H1 (cell line): ENCODE data around the gene PPP3CB. TPM values are rescaled to one million over a fixed set of nuclear protein-coding genes. Genes with fewer than 3 reads are reported as not detected.

ENCODE experiments used
- CTCF ChIA-PET: fragments of 300-600 bp; sonication (Branson Sonifier 250); formaldehyde crosslinking; loops from one replicate; lab custom pipeline; 2021; ENCODE audit not compliant: partially characterized antibody; lab: Charles Lee
- POLR2A ChIA-PET: fragments of 300-600 bp; sonication (Branson Sonifier 250); formaldehyde crosslinking; loops from one replicate; lab custom pipeline; 2021; ENCODE audit warnings: inconsistent platforms; ENCODE audit not compliant: partially characterized antibody; lab: Charles Lee
- DNase-seq, 2 experiments: peaks; one replicate each; pipeline versions ENCODE4 v3.0.0 to v3.0.0-alpha.2; 2010 to 2022; ENCODE audit warnings: low spot score in 2 of 2, low read depth in 1 of 2, mixed read lengths in 1 of 2
- FAIRE-seq: peaks from 2 replicates; lab custom pipeline; 2011; peaks lifted over from hg19 to GRCh38; lab: Jason Lieb, UNC
- H2AFZ ChIP-seq: 2 replicates; pipeline ENCODE4 v1.8.1; 2012; ENCODE audit warnings: low read length, inconsistent platforms
- H2AK5ac ChIP-seq: 2 replicates; pipeline ENCODE4 v1.6.1; 2013; ENCODE audit warnings: low read depth, low read length
- H2BK120ac ChIP-seq: replicated peaks from 2 replicates; pipeline ENCODE3; 2013; ENCODE audit warnings: low read depth, low read length, inconsistent platforms
- H2BK12ac ChIP-seq: 2 replicates; pipeline ENCODE4 v1.6.1; 2013; ENCODE audit warnings: low read depth, low read length
- H2BK15ac ChIP-seq: 2 replicates; pipeline ENCODE4 v1.6.1; 2013; ENCODE audit warnings: low read length
- H2BK20ac ChIP-seq: 2 replicates; pipeline ENCODE4 v1.6.1; 2013; ENCODE audit warnings: low read length
- H2BK5ac ChIP-seq: 2 replicates; pipeline ENCODE4 v1.6.1; 2013; ENCODE audit warnings: low read depth, low read length
- H3K14ac ChIP-seq: 2 replicates; pipeline ENCODE4 v1.6.1; 2013; ENCODE audit warnings: inconsistent platforms; ENCODE audit not compliant: insufficient read length
- H3K18ac ChIP-seq: 2 replicates; pipeline ENCODE4 v1.6.1; 2013; ENCODE audit warnings: low read length; ENCODE audit errors: extremely low read depth
- H3K23ac ChIP-seq: 2 replicates; pipeline ENCODE4 v1.6.1; 2013; ENCODE audit warnings: inconsistent platforms; ENCODE audit not compliant: insufficient read length
- H3K23me2 ChIP-seq: 2 replicates; pipeline ENCODE4 v1.6.1; 2013; ENCODE audit warnings: low read depth, low read length
- H3K27ac ChIP-seq: 2 replicates; pipeline ENCODE4 v1.6.1; 2011; ENCODE audit warnings: low read depth, low read length, inconsistent platforms
- H3K27me3 ChIP-seq, 4 experiments: replicated peaks in 1 of 4; 1 replicate in 1 of 4; 2 replicates in 3 of 4; pipeline versions ENCODE4 v1.6.1 to v1.8.1; 2011 to 2013; ENCODE audit warnings: low read length in 3 of 4, mild to moderate bottlenecking in 3 of 4, inconsistent platforms in 2 of 4, mixed read lengths in 2 of 4, moderate library complexity in 1 of 4; ENCODE audit not compliant: control insufficient read depth in 3 of 4, insufficient read depth in 3 of 4; ENCODE audit errors: extremely low read depth in 1 of 4
- H3K36me3 ChIP-seq, 4 experiments: 2 replicates each; pipeline versions ENCODE4 v1.6.1 to v1.8.1; 2011 to 2013; ENCODE audit warnings: mild to moderate bottlenecking in 4 of 4, low read length in 3 of 4, moderate library complexity in 2 of 4, control low read depth in 1 of 4, inconsistent platforms in 1 of 4; ENCODE audit not compliant: insufficient read depth in 4 of 4, control insufficient read depth in 2 of 4
- H3K4ac ChIP-seq: replicated peaks from 2 replicates; pipeline ENCODE3; 2013; ENCODE audit warnings: low read length, low read depth, mixed read lengths, inconsistent platforms; ENCODE audit not compliant: insufficient read length
- H3K4me1 ChIP-seq, 4 experiments: replicated peaks in 1 of 4; 1 replicate in 1 of 4; 2 replicates in 3 of 4; pipeline versions ENCODE4 v1.6.1 to v1.8.1; 2011 to 2013; ENCODE audit warnings: low read length in 3 of 4, inconsistent platforms in 2 of 4, mixed read lengths in 1 of 4; ENCODE audit not compliant: insufficient read depth in 4 of 4, control insufficient read depth in 3 of 4
- H3K4me2 ChIP-seq, 2 experiments: 2 replicates each; pipeline versions ENCODE4 v1.6.1 to v1.8.1; 2011 to 2013; ENCODE audit warnings: low read depth in 2 of 2, low read length in 2 of 2, control low read depth in 1 of 2, inconsistent platforms in 1 of 2, mild to moderate bottlenecking in 1 of 2; ENCODE audit not compliant: insufficient read depth in 1 of 2
- H3K4me3 ChIP-seq, 4 experiments: fragments of 200-600, 300-600 bp in 1 of 4; sonication (generic), shearing (Covaris generic), sonication (Bioruptor Twin) in 1 of 4; 2 replicates each; pipeline versions ENCODE4 v1.5.1 to v1.8.1; 2011 to 2016; ENCODE audit warnings: low read length in 4 of 4, low read depth in 3 of 4, control low read depth in 2 of 4, inconsistent platforms in 2 of 4, mild to moderate bottlenecking in 2 of 4, mixed read lengths in 1 of 4, moderate library complexity in 1 of 4; ENCODE audit not compliant: insufficient read depth in 2 of 4; ENCODE audit errors: extremely low read depth in 1 of 4
- H3K56ac ChIP-seq: replicated peaks from 2 replicates; pipeline ENCODE3; 2013; ENCODE audit warnings: low read depth, mild to moderate bottlenecking, mixed read lengths, low read length, inconsistent platforms; ENCODE audit not compliant: insufficient read length
- H3K79me1 ChIP-seq: 2 replicates; pipeline ENCODE4 v1.6.1; 2013; ENCODE audit warnings: low read depth, low read length, control low read depth
- H3K79me2 ChIP-seq, 2 experiments: 2 replicates each; pipeline versions ENCODE4 v1.6.1 to v1.8.1; 2012 to 2013; ENCODE audit warnings: low read length in 2 of 2, mild to moderate bottlenecking in 2 of 2, inconsistent platforms in 1 of 2; ENCODE audit not compliant: insufficient read depth in 2 of 2, control insufficient read depth in 1 of 2
- H3K9ac ChIP-seq, 4 experiments: replicated peaks in 1 of 4; 1 replicate in 1 of 4; 2 replicates in 3 of 4; pipeline versions ENCODE4 v1.6.1 to v1.8.1; 2011 to 2013; ENCODE audit warnings: low read depth in 3 of 4, low read length in 3 of 4, control low read depth in 2 of 4, mild to moderate bottlenecking in 2 of 4, moderate library complexity in 2 of 4, inconsistent platforms in 1 of 4; ENCODE audit errors: extremely low read depth in 1 of 4
- H3K9me3 ChIP-seq, 2 experiments: 2 replicates each; pipeline versions ENCODE4 v1.6.1 to v1.8.1; 2012 to 2013; ENCODE audit warnings: mild to moderate bottlenecking in 2 of 2, moderate library complexity in 2 of 2, control low read depth in 1 of 2, inconsistent platforms in 1 of 2, low read depth in 1 of 2, low read length in 1 of 2, mixed read lengths in 1 of 2; ENCODE audit not compliant: insufficient read depth in 2 of 2
- H4K20me1 ChIP-seq, 2 experiments: replicated peaks in 1 of 2; 2 replicates each; pipeline versions ENCODE3 to v1.8.1; 2011 to 2013; ENCODE audit warnings: inconsistent platforms in 2 of 2, low read length in 2 of 2, mild to moderate bottlenecking in 1 of 2; ENCODE audit not compliant: insufficient read depth in 2 of 2, control insufficient read depth in 1 of 2
- H4K5ac ChIP-seq: 2 replicates; pipeline ENCODE4 v1.6.1; 2013; ENCODE audit warnings: low read length, low read depth, mixed read lengths, inconsistent platforms; ENCODE audit not compliant: insufficient read length
- H4K8ac ChIP-seq: 2 replicates; pipeline ENCODE4 v1.8.0; 2013; ENCODE audit warnings: mild to moderate bottlenecking, moderate library complexity, low read length, inconsistent platforms; ENCODE audit not compliant: insufficient read depth; ENCODE audit errors: extremely low read depth
- H4K91ac ChIP-seq: replicated peaks from 2 replicates; pipeline ENCODE3; 2013; ENCODE audit warnings: low read length, mixed read lengths, inconsistent platforms; ENCODE audit not compliant: insufficient read length
- ASH2L ChIP-seq: fragments of 200-600, 300-600 bp; sonication (generic); IDR thresholded peaks from one replicate; pipeline ENCODE4 v1.7.1; 2017; ENCODE audit warnings: low read length
- TEAD4 ChIP-seq: IDR thresholded peaks from 2 replicates; pipeline ENCODE4 v1.6.1; 2012; ENCODE audit warnings: low read depth, low read length, inconsistent platforms, mixed read lengths
- WGBS, 2 experiments: shearing (Covaris generic) in 1 of 2; methylation state at CpG; one replicate each; pipeline versions ENCODE4 v1.1.6 to v1.1.7; 2013 to 2015; ENCODE audit warnings: low lambda C conversion rate in 2 of 2, mixed read lengths in 2 of 2, inconsistent platforms in 1 of 2, low coverage in 1 of 2, missing lambda C conversion rate in 1 of 2; ENCODE audit not compliant: insufficient replicate concordance in 2 of 2, insufficient coverage in 1 of 2, insufficient read length in 1 of 2; ENCODE audit errors: extremely low coverage in 1 of 2, missing lambda C conversion rate in 1 of 2; 5-methylcytosine and 5-hydroxymethylcytosine counted together
- polyA plus RNA-seq, 7 experiments: library from polyadenylated mRNA; depleted of rRNA in 3 of 7; stranded (reverse) in 5 of 7; unstranded in 2 of 7; fragments of >200 nt in 5 of 7; fragments of 200-250 nt in 2 of 7; gene quantifications; 1 replicate in 5 of 7; 2 replicates in 1 of 7; 4 replicates in 1 of 7; pipeline versions ENCODE4 v1.2.1 to v1.2.3, GENCODE V29; 2011 to 2013; ENCODE audit warnings: missing spikeins in 2 of 7, mixed read lengths in 2 of 7
- total RNA-seq: library from RNA; stranded (reverse); fragmentation: NEBNext Ultra II Directional; extraction: Animal tissue kit (Norgen Biotek cat#: 25700); gene quantifications from 2 replicates; pipeline ENCODE4 v1.2.1, GENCODE V29; 2021

Gene PPP3CB
- total and polyA plus RNA-seq, 2 of the 8 experiments (the other 6 are each of a cell fraction or from before 2014, with no cell fraction given): 10.5 to 36.3 TPM

- no peak overlapping the region for H2BK120ac ChIP-seq
- TF ChIP-seq ASH2L (no peak), TEAD4 (no peak)
- TF ChIP-seq, all 59 proteins: peak for 0
- H2BK12ac ChIP-seq: no peak overlapping the region
- H3K27me3 ChIP-seq: no peaks in the 10 kb centered on the region
- no peak overlapping the region for H3K4me3 ChIP-seq
- H3K9me3 ChIP-seq: no peaks in the 10 kb centered on the region
- no peaks in the 10 kb centered on the region for H4K20me1 ChIP-seq
- no peak for DNase-seq
- no peak overlapping the region for H3K27ac ChIP-seq
- H3K14ac ChIP-seq: no peak overlapping the region
- FAIRE-seq: no peak
- H3K79me1 ChIP-seq: no peaks in the 10 kb centered on the region
- H3K23me2 ChIP-seq: no peaks in the 10 kb centered on the region
- no peak overlapping the region for H4K5ac ChIP-seq
- POLR2A ChIA-PET: interaction anchor here (4.7 kb wide), 1 partner anchor 12 kb away, joined by 17 read pairs; the partner anchor contains the start of gene ANXA7
- H3K56ac ChIP-seq: no peak overlapping the region
- H2AK5ac ChIP-seq: no peak overlapping the region
- no peaks in the 10 kb centered on the region for H3K4me1 ChIP-seq
- peaks cover 0 to 21% (median 3%) of the 10 kb centered on the region in 4 experiments; a peak in 4 of 8 replicates for H3K36me3 ChIP-seq
- no peak overlapping the region for H2BK5ac ChIP-seq
- no peak overlapping the region for H2BK15ac ChIP-seq
- H2BK20ac ChIP-seq: no peak overlapping the region
- H4K91ac ChIP-seq: no peak overlapping the region
- no peak overlapping the region for H4K8ac ChIP-seq
- H3K79me2 ChIP-seq: no peaks in the 10 kb centered on the region
- CTCF ChIA-PET: no interaction called here
- WGBS, 2 experiments: 92% methylated on average over 4 of the region's 4 CpGs; no CpG with 5 or more reads in 1 of the 2 experiments
- H3K4me2 ChIP-seq: no peak overlapping the region
- no peak overlapping the region for H3K4ac ChIP-seq
- H2AFZ ChIP-seq: no peak overlapping the region
- H3K18ac ChIP-seq: no peak overlapping the region
- no peak overlapping the region for H3K9ac ChIP-seq
- no peak overlapping the region for H3K23ac ChIP-seq
Observed at GRCh38 chr10:73426318-73426717, 69.5 kb downstream of the PPP3CB start.
